Natural killer cell (primary cell): ENCODE results near the gene KIF16B. TPM values are rescaled to one million over a fixed set of nuclear protein-coding genes. Genes with fewer than 3 reads are reported as not detected.
"Not testable (repeated sequence)": the region's sequence is repeated elsewhere in the genome, so short reads cannot be mapped to it uniquely, and the experiment has no call there.

Experiments
- ATAC-seq, 3 donors: fragments of 150-1000 bp in 2 of 3; fragments of 200-7000 bp in 1 of 3; cut with Tn5 transposase; 1 replicate in 1 of 3; 2 replicates in 2 of 3; pipeline ENCODE4 v1.10.0; 2021; ENCODE audit warnings: mild to moderate bottlenecking in 2 of 3, moderate library complexity in 2 of 3
- DNase-seq, 2 donors: peaks; one replicate each; pipeline versions ENCODE4 v3.0.0 to v3.0.0-alpha.2; 2013 to 2021; ENCODE audit warnings: mixed read lengths in 1 of 2
- H3K27ac ChIP-seq: one replicate; pipeline ENCODE4 v1.5.1; 2013; ENCODE audit warnings: mild to moderate bottlenecking, low read length
- H3K27me3 ChIP-seq: one replicate; pipeline ENCODE4 v1.6.1; 2013; ENCODE audit warnings: low read length; ENCODE audit not compliant: control insufficient read depth, insufficient read depth
- H3K36me3 ChIP-seq: one replicate; pipeline ENCODE4 v1.6.1; 2013; ENCODE audit warnings: low read length; ENCODE audit not compliant: control insufficient read depth, insufficient read depth
- H3K4me1 ChIP-seq: one replicate; pipeline ENCODE4 v1.6.1; 2013; ENCODE audit warnings: low read length; ENCODE audit not compliant: control insufficient read depth, insufficient read depth
- H3K4me3 ChIP-seq: one replicate; pipeline ENCODE4 v1.5.1; 2013; ENCODE audit warnings: low read length
- H3K9me3 ChIP-seq: one replicate; pipeline ENCODE4 v1.6.1; 2013; ENCODE audit warnings: low read length; ENCODE audit not compliant: control insufficient read depth, insufficient read depth
- H3K27ac Mint-ChIP-seq, 2 donors: one replicate each; pipeline ENCODE4 v1.8.0; 2022; ENCODE audit warnings: mild to moderate bottlenecking in 2 of 2, mixed read lengths in 2 of 2, moderate library complexity in 1 of 2
- H3K27me3 Mint-ChIP-seq, 2 donors: one replicate each; pipeline ENCODE4 v1.8.0; 2022; ENCODE audit warnings: low read depth in 2 of 2, mixed read lengths in 2 of 2
- H3K36me3 Mint-ChIP-seq: one replicate; pipeline ENCODE4 v1.8.0; 2022; ENCODE audit warnings: mixed read lengths
- H3K4me1 Mint-ChIP-seq, 2 donors: one replicate each; pipeline ENCODE4 v1.8.0; 2022; ENCODE audit warnings: mixed read lengths in 2 of 2
- H3K4me3 Mint-ChIP-seq: one replicate; pipeline ENCODE4 v1.8.0; 2022; ENCODE audit warnings: mild to moderate bottlenecking, moderate library complexity, mixed read lengths
- H3K9me3 Mint-ChIP-seq, 2 donors: one replicate each; pipeline ENCODE4 v1.8.0; 2022; ENCODE audit warnings: mixed read lengths in 2 of 2
- WGBS: methylation state at CpG from one replicate; pipeline ENCODE4 v1.1.7; 2013; ENCODE audit warnings: missing lambda C conversion rate; ENCODE audit not compliant: insufficient coverage; 5-methylcytosine and 5-hydroxymethylcytosine counted together
- intact Hi-C: fragments of 100-400 bp; cut with micrococcal nuclease; formaldehyde crosslinking; loops from one replicate; pipeline ENCODE4 v1.14.2; 2022
- total RNA-seq, 4 donors: library from RNA; stranded (reverse); fragments of 120-200 nt in 1 of 4; gene quantifications; one replicate each; pipeline versions ENCODE4 v1.2.3 to v1.2.4, GENCODE V29; 2013 to 2022
- TF ChIP-seq, protein P1 (sequence below): fragments of 200-600 bp; IDR thresholded peaks from one replicate; pipeline ENCODE4 v1.8.0; 2022; ENCODE audit warnings: antibody characterized with exemption

The KIF16B gene
- total RNA-seq, 3 donors from 2014 or later (not counting 1 experiment from before 2014, with no cell fraction given), result 3.9 to 11.8 (median 9.2) TPM

DNA sequence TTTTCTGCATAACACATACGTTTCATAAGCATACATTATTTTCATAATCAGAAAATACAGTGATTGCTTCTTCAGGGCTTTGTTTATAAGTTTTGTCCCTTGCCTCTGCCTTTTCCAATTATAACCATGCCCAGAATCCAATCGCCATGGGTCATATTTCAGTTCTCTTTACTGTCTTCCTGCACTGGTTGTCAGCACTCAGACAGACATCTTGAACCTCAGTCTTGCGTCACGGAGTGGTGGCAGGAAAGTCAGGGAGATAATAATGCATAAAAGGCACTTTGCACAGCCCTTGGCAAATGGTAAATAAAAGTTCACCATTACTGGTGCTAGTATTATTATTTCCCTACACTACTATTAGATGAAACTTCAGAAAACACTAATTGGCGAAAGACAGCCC is 7.2 kb downstream of the KIF16B start:
- Mint-ChIP-seq H3K4me3 (no peak overlapping the region), H3K27ac (no peak overlapping the region), H3K4me1 (peaks cover 0 to 11% of the 10 kb centered on the region in 2 donors), H3K27me3 (no peaks in the 10 kb centered on the region), H3K36me3 (no peaks in the 10 kb centered on the region), H3K9me3 (no peaks in the 10 kb centered on the region)
- no peak for ATAC-seq
- Histone ChIP-seq H3K36me3 (no peaks in the 10 kb centered on the region), H3K9me3 (no peaks in the 10 kb centered on the region), H3K27ac (no peak overlapping the region), H3K4me3 (no peak overlapping the region), H3K27me3 (no peaks in the 10 kb centered on the region), H3K4me1 (no peaks in the 10 kb centered on the region)
- TF ChIP-seq, protein P1, sequence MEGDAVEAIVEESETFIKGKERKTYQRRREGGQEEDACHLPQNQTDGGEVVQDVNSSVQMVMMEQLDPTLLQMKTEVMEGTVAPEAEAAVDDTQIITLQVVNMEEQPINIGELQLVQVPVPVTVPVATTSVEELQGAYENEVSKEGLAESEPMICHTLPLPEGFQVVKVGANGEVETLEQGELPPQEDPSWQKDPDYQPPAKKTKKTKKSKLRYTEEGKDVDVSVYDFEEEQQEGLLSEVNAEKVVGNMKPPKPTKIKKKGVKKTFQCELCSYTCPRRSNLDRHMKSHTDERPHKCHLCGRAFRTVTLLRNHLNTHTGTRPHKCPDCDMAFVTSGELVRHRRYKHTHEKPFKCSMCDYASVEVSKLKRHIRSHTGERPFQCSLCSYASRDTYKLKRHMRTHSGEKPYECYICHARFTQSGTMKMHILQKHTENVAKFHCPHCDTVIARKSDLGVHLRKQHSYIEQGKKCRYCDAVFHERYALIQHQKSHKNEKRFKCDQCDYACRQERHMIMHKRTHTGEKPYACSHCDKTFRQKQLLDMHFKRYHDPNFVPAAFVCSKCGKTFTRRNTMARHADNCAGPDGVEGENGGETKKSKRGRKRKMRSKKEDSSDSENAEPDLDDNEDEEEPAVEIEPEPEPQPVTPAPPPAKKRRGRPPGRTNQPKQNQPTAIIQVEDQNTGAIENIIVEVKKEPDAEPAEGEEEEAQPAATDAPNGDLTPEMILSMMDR, result no peak
- 92% methylated on average over 5 of the region's 5 CpGs for WGBS
- intact Hi-C loops, result no loop called here
- DNase-seq, result no peak

DNA sequence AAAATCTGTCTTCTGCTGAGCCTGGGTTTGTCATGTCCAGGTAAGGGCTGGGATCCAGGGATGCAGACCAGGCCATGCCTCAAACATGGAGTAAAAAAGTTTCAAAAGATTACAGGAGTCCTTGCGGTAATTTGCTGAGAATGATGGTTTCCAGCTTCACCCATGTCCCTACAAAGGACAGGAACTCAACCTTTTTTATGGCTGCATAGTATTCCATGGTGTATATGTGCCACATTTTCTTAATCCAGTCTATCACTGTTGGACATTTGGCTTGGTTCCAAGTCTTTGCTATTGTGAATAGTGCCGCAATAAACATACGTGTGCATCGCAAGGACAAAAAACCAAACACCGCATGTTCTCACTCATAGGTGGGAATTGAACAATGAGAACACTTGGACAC is 9.2 kb downstream of the KIF16B start:
- H3K36me3 Mint-ChIP-seq, H3K4me3 Mint-ChIP-seq, H3K4me3 ChIP-seq, ATAC-seq, H3K27me3 Mint-ChIP-seq, H3K4me1 Mint-ChIP-seq, H3K27ac ChIP-seq, intact Hi-C loops, H3K36me3 ChIP-seq, DNase-seq, H3K27ac Mint-ChIP-seq, H3K27me3 ChIP-seq, H3K4me1 ChIP-seq, H3K9me3 ChIP-seq, H3K9me3 Mint-ChIP-seq: not testable (repeated sequence)
- 96% methylated on average over 4 of the region's 5 CpGs for WGBS

DNA sequence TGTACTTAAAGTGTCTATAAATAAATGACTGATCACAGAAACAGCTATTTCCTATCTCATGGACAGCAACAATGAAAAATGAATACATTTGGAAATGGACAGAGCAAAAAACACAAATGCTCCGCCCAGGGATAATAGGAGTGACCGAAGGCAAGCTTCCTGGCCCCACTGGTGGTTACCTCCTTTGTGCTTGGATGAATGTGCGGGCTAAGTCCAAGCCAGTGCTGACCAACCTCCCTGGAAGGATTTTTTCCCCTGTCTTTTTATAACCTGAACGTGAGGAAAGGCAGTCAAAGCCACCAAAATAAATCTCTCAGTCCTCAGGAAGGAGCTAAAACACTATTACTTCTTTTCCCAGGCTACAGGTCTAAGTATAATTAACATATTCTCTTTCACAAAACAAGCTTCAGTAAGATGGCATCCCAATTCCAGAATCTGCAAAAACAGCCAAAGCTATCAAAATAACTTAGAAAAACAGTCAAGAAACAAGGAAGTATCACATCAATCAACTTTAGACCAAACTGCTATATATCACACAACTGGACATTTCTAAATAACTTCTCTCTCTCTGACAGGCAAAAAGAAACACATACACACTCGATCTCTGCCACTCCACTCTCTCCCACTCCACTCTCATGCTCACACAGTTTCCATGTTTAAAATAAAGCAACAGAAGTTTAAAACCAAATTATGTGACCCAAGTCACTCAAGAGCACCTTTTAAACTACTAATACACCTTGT is 10.0 kb downstream of the KIF16B start:
- H3K27ac ChIP-seq, result no peak overlapping the region
- ATAC-seq (no peak), DNase-seq (no peak)
- TF ChIP-seq, protein P1, result no peak
- H3K9me3 ChIP-seq, result no peaks in the 10 kb centered on the region
- Mint-ChIP-seq H3K9me3 (no peaks in the 10 kb centered on the region), H3K36me3 (no peaks in the 10 kb centered on the region), H3K27ac (no peak overlapping the region), H3K27me3 (no peaks in the 10 kb centered on the region), H3K4me3 (no peak overlapping the region), H3K4me1 (peaks cover 0 to 4% of the 10 kb centered on the region in 2 donors)
- H3K27me3 ChIP-seq, result no peaks in the 10 kb centered on the region
- H3K4me1 ChIP-seq, result no peaks in the 10 kb centered on the region
- 65% methylated on average over 5 of the region's 5 CpGs for WGBS
- intact Hi-C loops, result no loop called here
- H3K36me3 ChIP-seq, result no peaks in the 10 kb centered on the region
- no peak overlapping the region for H3K4me3 ChIP-seq

DNA sequence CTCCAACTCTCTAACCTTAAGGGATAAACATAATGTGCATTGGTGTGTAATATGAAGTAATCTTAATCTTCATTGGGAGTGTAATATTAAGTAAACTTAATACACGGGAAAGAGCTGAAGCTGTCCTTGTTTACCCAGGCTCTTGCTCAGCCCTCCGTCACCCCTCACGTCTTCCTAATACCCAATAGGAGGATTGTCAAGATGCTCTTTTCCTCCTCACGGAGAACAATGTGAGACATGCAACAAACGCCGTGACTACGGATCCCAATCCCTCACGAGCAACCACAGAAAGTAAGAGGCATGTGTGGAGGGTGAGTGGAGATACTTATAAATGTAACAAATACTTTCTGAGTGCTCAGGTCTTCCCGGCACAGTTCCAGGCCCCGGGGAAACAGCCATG is 11.0 kb downstream of the KIF16B start:
- no peaks in the 10 kb centered on the region for H3K36me3 ChIP-seq
- ATAC-seq (no peak), DNase-seq (no peak)
- intact Hi-C loops, result no loop called here
- no peak overlapping the region for H3K4me3 ChIP-seq
- H3K27me3 ChIP-seq, result no peaks in the 10 kb centered on the region
- H3K9me3 Mint-ChIP-seq, result no peaks in the 10 kb centered on the region
- no peaks in the 10 kb centered on the region for H3K9me3 ChIP-seq
- H3K27ac ChIP-seq, result no peak overlapping the region
- TF ChIP-seq, protein P1, result no peak
- H3K27me3 Mint-ChIP-seq, result no peaks in the 10 kb centered on the region
- WGBS, result 97% methylated on average over 10 of the region's 10 CpGs
- H3K36me3 Mint-ChIP-seq, result no peaks in the 10 kb centered on the region
- no peak overlapping the region for H3K4me3 Mint-ChIP-seq
- peaks cover 0 to 4% of the 10 kb centered on the region in 2 donors for H3K4me1 Mint-ChIP-seq
- H3K27ac Mint-ChIP-seq, result no peak overlapping the region
- H3K4me1 ChIP-seq, result no peaks in the 10 kb centered on the region
